Osteocyte (in vitro differentiated cells): Measurements from ENCODE around the gene BRCA2. TPM values are rescaled to one million over a fixed set of nuclear protein-coding genes. Genes with fewer than 3 reads are reported as not detected.
"Not testable (repeated sequence)": the region's sequence is repeated elsewhere in the genome, so short reads cannot be mapped to it uniquely, and the experiment has no call there.

Experiments
- DNase-seq: peaks from one replicate; pipeline ENCODE4 v3.0.0; 2021; ENCODE audit warnings: mixed read lengths; ENCODE audit not compliant: unreplicated experiment; ENCODE audit errors: extremely low spot score
- H3K27ac Mint-ChIP-seq: one replicate; pipeline ENCODE4 v1.8.0; 2021; ENCODE audit warnings: mild to moderate bottlenecking, mixed read lengths; ENCODE audit not compliant: unreplicated experiment
- H3K27me3 Mint-ChIP-seq: one replicate; pipeline ENCODE4 v1.8.0; 2021; ENCODE audit warnings: mixed read lengths; ENCODE audit not compliant: unreplicated experiment
- H3K36me3 Mint-ChIP-seq: one replicate; pipeline ENCODE4 v1.8.0; 2021; ENCODE audit warnings: mixed read lengths; ENCODE audit not compliant: unreplicated experiment
- H3K4me1 Mint-ChIP-seq: one replicate; pipeline ENCODE4 v1.8.0; 2021; ENCODE audit warnings: mixed read lengths; ENCODE audit not compliant: unreplicated experiment
- H3K4me3 Mint-ChIP-seq: one replicate; pipeline ENCODE4 v1.8.0; 2021; ENCODE audit warnings: mild to moderate bottlenecking, moderate library complexity, mixed read lengths; ENCODE audit not compliant: unreplicated experiment
- H3K9me3 Mint-ChIP-seq: one replicate; pipeline ENCODE4 v1.8.0; 2021; ENCODE audit warnings: mixed read lengths; ENCODE audit not compliant: unreplicated experiment
- total RNA-seq: library from RNA; stranded (reverse); gene quantifications from 2 replicates; pipeline ENCODE4 v1.2.1, GENCODE V29; 2021
- TF ChIP-seq, protein P1 (sequence below): fragments of 200-600 bp; sonication (generic); IDR thresholded peaks from 2 replicates; pipeline ENCODE4 v1.5.0; 2021; ENCODE audit warnings: antibody characterized with exemption, mild to moderate bottlenecking, moderate library complexity

Gene BRCA2
- total RNA-seq, 1 donor from 2014 or later: 2.8 TPM

DNA sequence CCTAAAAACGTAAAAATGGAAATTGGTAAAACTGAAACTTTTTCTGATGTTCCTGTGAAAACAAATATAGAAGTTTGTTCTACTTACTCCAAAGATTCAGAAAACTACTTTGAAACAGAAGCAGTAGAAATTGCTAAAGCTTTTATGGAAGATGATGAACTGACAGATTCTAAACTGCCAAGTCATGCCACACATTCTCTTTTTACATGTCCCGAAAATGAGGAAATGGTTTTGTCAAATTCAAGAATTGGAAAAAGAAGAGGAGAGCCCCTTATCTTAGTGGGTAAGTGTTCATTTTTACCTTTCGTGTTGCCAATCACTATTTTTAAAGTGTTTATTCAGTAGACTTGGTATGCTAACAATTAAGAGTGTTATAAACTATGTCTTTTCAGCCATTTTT, 25.6 kb downstream of the BRCA2 start:
- Mint-ChIP-seq H3K9me3 (peaks cover 7% of the 10 kb centered on the region), H3K4me3 (no peak overlapping the region), H3K36me3 (peaks cover 11% of the 10 kb centered on the region), H3K27ac (no peak overlapping the region), H3K4me1 (no peaks in the 10 kb centered on the region), H3K27me3 (no peaks in the 10 kb centered on the region)
- TF ChIP-seq, protein P1, sequence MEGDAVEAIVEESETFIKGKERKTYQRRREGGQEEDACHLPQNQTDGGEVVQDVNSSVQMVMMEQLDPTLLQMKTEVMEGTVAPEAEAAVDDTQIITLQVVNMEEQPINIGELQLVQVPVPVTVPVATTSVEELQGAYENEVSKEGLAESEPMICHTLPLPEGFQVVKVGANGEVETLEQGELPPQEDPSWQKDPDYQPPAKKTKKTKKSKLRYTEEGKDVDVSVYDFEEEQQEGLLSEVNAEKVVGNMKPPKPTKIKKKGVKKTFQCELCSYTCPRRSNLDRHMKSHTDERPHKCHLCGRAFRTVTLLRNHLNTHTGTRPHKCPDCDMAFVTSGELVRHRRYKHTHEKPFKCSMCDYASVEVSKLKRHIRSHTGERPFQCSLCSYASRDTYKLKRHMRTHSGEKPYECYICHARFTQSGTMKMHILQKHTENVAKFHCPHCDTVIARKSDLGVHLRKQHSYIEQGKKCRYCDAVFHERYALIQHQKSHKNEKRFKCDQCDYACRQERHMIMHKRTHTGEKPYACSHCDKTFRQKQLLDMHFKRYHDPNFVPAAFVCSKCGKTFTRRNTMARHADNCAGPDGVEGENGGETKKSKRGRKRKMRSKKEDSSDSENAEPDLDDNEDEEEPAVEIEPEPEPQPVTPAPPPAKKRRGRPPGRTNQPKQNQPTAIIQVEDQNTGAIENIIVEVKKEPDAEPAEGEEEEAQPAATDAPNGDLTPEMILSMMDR: no peak
- DNase-seq: no peak

DNA sequence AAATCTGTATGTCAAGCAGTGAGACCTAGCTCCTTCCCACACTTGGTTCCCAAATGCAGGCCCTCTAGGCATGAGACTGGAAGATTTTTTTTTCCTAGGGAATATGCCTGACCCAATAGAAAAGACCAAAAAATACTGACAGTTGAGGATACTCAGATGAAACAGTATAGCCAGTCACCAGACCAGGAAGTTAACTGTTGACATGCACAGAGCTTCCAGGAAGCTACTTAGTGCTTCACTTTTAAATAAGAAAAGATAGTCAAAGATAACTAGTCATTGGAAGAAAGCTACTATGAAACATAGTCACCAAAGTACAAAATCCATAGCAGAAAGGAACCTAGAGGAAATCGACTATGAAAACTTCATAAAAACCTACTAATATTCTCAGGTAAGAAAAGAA, 32.3 kb downstream of the BRCA2 start:
- no peaks in the 10 kb centered on the region for H3K4me1 Mint-ChIP-seq
- H3K27ac Mint-ChIP-seq: no peak overlapping the region
- H3K9me3 Mint-ChIP-seq: no peaks in the 10 kb centered on the region
- TF ChIP-seq, protein P1: no peak
- DNase-seq: no peak
- H3K4me3 Mint-ChIP-seq: no peak overlapping the region
- H3K27me3 Mint-ChIP-seq: no peaks in the 10 kb centered on the region
- peaks cover 10% of the 10 kb centered on the region for H3K36me3 Mint-ChIP-seq

DNA sequence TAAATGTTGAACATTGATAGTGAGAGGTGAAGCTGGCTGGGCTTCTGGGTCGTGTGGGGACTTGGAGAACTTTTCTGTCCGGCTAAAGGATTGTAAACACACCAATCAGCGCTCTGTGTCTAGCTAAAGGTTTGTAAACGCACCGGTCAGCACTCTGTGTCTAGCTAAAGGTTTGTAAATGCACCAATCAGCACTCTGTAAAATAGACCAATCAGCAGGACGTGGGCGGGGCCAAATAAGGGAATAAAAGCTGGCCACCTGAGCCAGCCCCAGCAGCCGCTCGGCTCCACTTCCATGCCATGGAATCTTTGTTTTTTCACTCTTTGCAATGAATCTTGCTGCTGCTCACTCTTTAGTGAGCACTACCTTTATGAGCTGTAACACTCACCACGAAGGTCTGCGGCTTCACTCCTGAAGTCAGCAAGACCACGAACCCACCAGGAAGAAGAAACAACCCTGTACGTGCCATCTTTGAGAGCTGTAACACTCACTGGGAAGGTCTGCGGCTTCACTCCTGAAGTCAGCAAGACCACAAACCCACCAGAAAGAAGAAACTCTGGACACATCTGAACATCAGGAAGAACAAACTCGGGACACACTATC, 35.6 kb downstream of the BRCA2 start:
- H3K9me3 Mint-ChIP-seq, H3K27ac Mint-ChIP-seq, DNase-seq, H3K4me1 Mint-ChIP-seq, H3K27me3 Mint-ChIP-seq, H3K36me3 Mint-ChIP-seq, H3K4me3 Mint-ChIP-seq: not testable (repeated sequence)

DNA sequence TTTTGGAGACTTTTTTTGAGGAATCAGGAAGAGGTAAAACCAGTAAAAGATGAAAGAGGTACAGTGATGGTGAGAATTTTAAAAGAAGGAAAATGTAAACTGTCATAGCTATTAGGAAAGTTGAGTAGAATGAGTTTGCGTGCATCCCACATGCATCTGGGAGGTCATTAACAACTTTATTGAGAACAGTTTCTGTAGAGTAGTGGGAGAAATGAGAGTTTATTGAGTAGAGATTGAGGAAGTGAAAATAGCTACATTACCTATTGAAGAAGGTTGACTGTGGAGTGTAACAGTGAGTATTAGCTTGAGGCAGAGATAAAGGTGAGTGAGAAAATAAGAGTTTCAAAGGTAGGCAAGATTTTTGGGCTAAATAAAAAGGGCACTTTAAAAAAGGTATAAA, 38.7 kb downstream of the BRCA2 start:
- Mint-ChIP-seq H3K4me1 (no peaks in the 10 kb centered on the region), H3K27me3 (no peaks in the 10 kb centered on the region), H3K36me3 (peaks cover 6% of the 10 kb centered on the region), H3K4me3 (no peak overlapping the region), H3K9me3 (no peaks in the 10 kb centered on the region), H3K27ac (no peak overlapping the region)
- TF ChIP-seq, protein P1: no peak
- no peak for DNase-seq

DNA sequence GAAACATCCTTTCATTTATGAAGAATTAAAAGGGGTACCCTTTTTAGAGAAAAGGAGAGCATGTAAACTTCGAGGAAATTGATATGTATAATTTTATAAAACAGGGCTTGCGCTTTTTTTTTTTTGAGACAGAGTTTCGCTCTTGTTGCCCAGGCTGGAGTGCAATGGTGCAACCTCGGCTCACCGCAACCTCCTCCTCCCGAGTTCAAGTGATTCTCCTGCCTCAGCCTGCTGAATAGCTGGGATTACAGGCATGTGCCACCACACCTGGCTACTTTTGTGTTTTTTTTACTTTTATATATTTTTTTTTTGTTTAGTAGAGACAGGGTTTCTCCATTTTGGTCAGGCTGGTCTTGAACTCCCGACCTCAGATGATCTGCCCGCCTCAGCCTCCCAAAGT, 40.6 kb downstream of the BRCA2 start:
- not testable (repeated sequence) for H3K4me3 Mint-ChIP-seq, H3K27ac Mint-ChIP-seq, H3K9me3 Mint-ChIP-seq, H3K4me1 Mint-ChIP-seq, DNase-seq, H3K36me3 Mint-ChIP-seq, H3K27me3 Mint-ChIP-seq

DNA sequence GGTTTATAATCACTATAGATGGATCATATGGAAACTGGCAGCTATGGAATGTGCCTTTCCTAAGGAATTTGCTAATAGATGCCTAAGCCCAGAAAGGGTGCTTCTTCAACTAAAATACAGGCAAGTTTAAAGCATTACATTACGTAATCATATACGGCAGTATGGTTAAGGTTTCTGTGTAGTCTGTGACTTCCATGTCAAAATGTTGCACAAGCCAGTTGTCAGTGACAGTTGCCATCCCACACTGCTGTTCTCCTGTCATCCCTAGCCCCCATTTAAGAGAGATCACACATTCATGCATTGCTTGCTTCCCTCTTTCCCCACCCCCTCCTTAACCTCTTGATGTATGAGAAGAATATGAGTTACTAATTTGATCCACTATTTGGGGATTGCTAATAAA, 47.3 kb downstream of the BRCA2 start:
- peaks cover 5% of the 10 kb centered on the region for H3K4me1 Mint-ChIP-seq
- TF ChIP-seq, protein P1: no peak
- no peaks in the 10 kb centered on the region for H3K9me3 Mint-ChIP-seq
- H3K4me3 Mint-ChIP-seq: no peak overlapping the region
- DNase-seq: no peak
- peaks cover 2% of the 10 kb centered on the region for H3K36me3 Mint-ChIP-seq
- no peak overlapping the region for H3K27ac Mint-ChIP-seq
- no peaks in the 10 kb centered on the region for H3K27me3 Mint-ChIP-seq
